ENCODE results near the gene CCT7. TPM values are rescaled to one million over a fixed set of nuclear protein-coding genes. Genes with fewer than 3 reads are reported as not detected.

Gene CCT7
- total and polyA plus RNA-seq, 2 of the 8 experiments (the other 6 are each of a cell fraction or from before 2014, with no cell fraction given), result 440 to 474 TPM

GRCh38 chr2:73225513-73226360 lies 8.4 kb upstream of the CCT7 start:
- Histone ChIP-seq H3K4me1 (replicated peaks in 1 of 4; ENCODE audit: control insufficient read depth in 3 of 4, insufficient read depth in 4 of 4, low read length in 3 of 4) (no peaks in the 10 kb centered on the region), H3K9me3 (ENCODE audit: insufficient read depth in 2 of 2, low read depth in 1 of 2, low read length in 1 of 2) (no peaks in the 10 kb centered on the region), H2AFZ (ENCODE audit: low read length) (no peak overlapping the region), H2BK20ac (ENCODE audit: low read length) (no peak overlapping the region), H3K23ac (ENCODE audit: insufficient read length) (no peak overlapping the region), H3K18ac (ENCODE audit: extremely low read depth, low read length) (no peak overlapping the region), H3K4ac (replicated peaks; ENCODE audit: insufficient read length, low read depth, low read length) (no peak overlapping the region), H4K8ac (ENCODE audit: extremely low read depth, insufficient read depth, low read length) (no peak overlapping the region), H3K9ac (replicated peaks in 1 of 4; ENCODE audit: extremely low read depth in 1 of 4, low read depth in 3 of 4, low read length in 3 of 4) (no peak overlapping the region), H4K5ac (ENCODE audit: insufficient read length, low read depth, low read length) (no peak overlapping the region), H3K27ac (ENCODE audit: low read depth, low read length) (no peak overlapping the region), H2BK120ac (replicated peaks; ENCODE audit: low read depth, low read length) (no peak overlapping the region), H2BK15ac (ENCODE audit: low read length) (no peak overlapping the region), H2BK5ac (ENCODE audit: low read depth, low read length) (no peak overlapping the region), H3K36me3 (ENCODE audit: control insufficient read depth in 2 of 4, insufficient read depth in 4 of 4, low read length in 3 of 4) (peaks cover 6 to 39% (median 15%) of the 10 kb centered on the region in 4 experiments; a peak in 7 of 8 replicates), H4K91ac (replicated peaks; ENCODE audit: insufficient read length, low read length) (no peak overlapping the region), H3K56ac (replicated peaks; ENCODE audit: insufficient read length, low read depth, low read length) (no peak overlapping the region), H2BK12ac (ENCODE audit: low read depth, low read length) (no peak overlapping the region), H4K20me1 (replicated peaks in 1 of 2; ENCODE audit: control insufficient read depth in 1 of 2, insufficient read depth in 2 of 2, low read length in 2 of 2) (peaks cover 0 to 3% of the 10 kb centered on the region in 2 experiments), H3K79me2 (ENCODE audit: control insufficient read depth in 1 of 2, insufficient read depth in 2 of 2, low read length in 2 of 2) (no peaks in the 10 kb centered on the region), H3K4me3 (ENCODE audit: extremely low read depth in 1 of 4, insufficient read depth in 2 of 4, low read depth in 3 of 4, low read length in 4 of 4) (no peak overlapping the region), H3K4me2 (ENCODE audit: insufficient read depth in 1 of 2, low read depth in 2 of 2, low read length in 2 of 2) (no peak overlapping the region), H3K23me2 (ENCODE audit: low read depth, low read length) (no peaks in the 10 kb centered on the region), H2AK5ac (ENCODE audit: low read depth, low read length) (no peak overlapping the region), H3K27me3 (replicated peaks in 1 of 4; ENCODE audit: control insufficient read depth in 3 of 4, extremely low read depth in 1 of 4, insufficient read depth in 3 of 4, low read length in 3 of 4) (no peaks in the 10 kb centered on the region), H3K79me1 (ENCODE audit: low read depth, low read length) (no peaks in the 10 kb centered on the region), H3K14ac (ENCODE audit: insufficient read length) (no peak overlapping the region)
- CTCF ChIA-PET (ENCODE audit: partially characterized antibody), result interaction anchor here (1.3 to 2.5 kb wide), 3 partner anchors 13 to 65 kb away, joined by 3 to 14 read pairs (median 4); partner anchors contain the start of gene SMYD5
- no peak for FAIRE-seq
- POLR2A ChIA-PET (ENCODE audit: partially characterized antibody), result interaction anchor here (0.9 to 11.5 kb wide), 3 partner anchors 8 to 14 kb away, joined by 3 to 113 read pairs (median 3); partner anchors contain the start of genes CCT7 and PRADC1
- DNase-seq (ENCODE audit: low read depth in 1 of 2, low spot score in 2 of 2), result no peak
- WGBS, 2 experiments (ENCODE audit: extremely low coverage in 1 of 2, insufficient coverage in 1 of 2, insufficient read length in 1 of 2, insufficient replicate concordance in 2 of 2, low coverage in 1 of 2, low lambda C conversion rate in 2 of 2, missing lambda C conversion rate in 1 of 2), result 90% methylated on average over 9 of the region's 9 CpGs; no CpG with 5 or more reads in 1 of the 2 experiments
- TF ChIP-seq BACH1 (IDR thresholded peaks at IDR 0.05; ENCODE audit: low read length) (no peak), RBBP5 (IDR thresholded peaks at IDR 0.05; ENCODE audit: borderline replicate concordance, low read depth, low read length) (no peak)

Data from H1 (cell line).